HG02943 (cell line): ENCODE results near the gene SUGT1.
"Not testable (repeated sequence)": the region's sequence is repeated elsewhere in the genome, so short reads cannot be mapped to it uniquely, and the experiment has no call there.

Experiments
- ATAC-seq: cut with Tn5 transposase; IDR thresholded peaks from one replicate; pipeline ENCODE4 v1.9.1; 2021; ENCODE audit warnings: mild to moderate bottlenecking, low read depth, moderate library complexity; ENCODE audit not compliant: unreplicated experiment

SUGT1 gene

GRCh38 chr13:52652196-52652979 lies at the start of gene SUGT1:
Gene SUGT1, plus strand, starts transcription at chr13:52652836. Its CDS starts 85 bp downstream, at chr13:52652921.
- peak; percentile 96 for ATAC-seq

DNA sequence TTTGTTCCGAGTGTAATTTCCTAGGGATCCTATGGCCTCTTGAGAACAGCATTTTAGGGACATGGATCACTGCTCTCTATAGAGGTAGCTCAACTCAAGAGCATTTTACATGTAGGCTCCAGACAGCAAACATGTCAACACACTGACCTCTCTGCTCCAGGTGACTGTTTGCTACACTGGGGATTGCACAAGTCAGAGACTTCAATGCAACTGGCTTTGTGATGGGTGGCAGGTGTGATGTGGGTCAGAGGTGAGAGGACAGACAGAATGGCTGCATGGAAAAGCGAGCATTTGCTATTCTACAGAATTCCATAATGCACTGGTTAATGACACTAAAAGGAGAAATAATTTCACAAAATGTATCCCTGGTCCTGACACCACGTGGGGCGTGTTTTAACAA lies 49.3 kb upstream of the SUGT1 start:
- not testable (repeated sequence) for ATAC-seq

DNA sequence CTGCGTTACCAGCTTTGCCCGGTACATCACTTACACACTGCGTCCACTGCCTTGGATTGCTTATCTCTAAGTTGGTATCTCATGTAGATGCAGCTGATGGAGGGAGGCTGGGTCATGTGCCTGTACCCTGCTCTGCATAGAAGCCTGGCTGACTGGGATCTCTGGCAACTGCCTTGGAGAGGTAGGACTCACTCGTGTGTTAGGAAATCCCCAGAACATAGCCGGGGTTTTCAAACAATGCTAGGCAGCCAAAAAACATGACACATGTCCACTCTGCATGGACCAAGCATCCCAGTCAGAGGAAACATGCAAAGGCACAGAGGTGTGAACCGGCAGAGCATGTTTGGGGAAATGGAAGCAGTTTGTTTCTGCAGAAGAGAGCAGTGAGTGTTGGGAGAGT lies 46.5 kb upstream of the SUGT1 start:
- not testable (repeated sequence) for ATAC-seq

GRCh38 chr13:52606795-52607194 lies 45.8 kb upstream of the SUGT1 start:
- not testable (repeated sequence) for ATAC-seq

- not testable (repeated sequence) for ATAC-seq
Observed at GRCh38 chr13:52608184-52608583, 44.5 kb upstream of the SUGT1 start.

GRCh38 chr13:52609013-52609606 lies 43.5 kb upstream of the SUGT1 start:
- ATAC-seq = not testable (repeated sequence)

GRCh38 chr13:52610158-52610557 lies 42.5 kb upstream of the SUGT1 start:
- ATAC-seq = not testable (repeated sequence)

DNA sequence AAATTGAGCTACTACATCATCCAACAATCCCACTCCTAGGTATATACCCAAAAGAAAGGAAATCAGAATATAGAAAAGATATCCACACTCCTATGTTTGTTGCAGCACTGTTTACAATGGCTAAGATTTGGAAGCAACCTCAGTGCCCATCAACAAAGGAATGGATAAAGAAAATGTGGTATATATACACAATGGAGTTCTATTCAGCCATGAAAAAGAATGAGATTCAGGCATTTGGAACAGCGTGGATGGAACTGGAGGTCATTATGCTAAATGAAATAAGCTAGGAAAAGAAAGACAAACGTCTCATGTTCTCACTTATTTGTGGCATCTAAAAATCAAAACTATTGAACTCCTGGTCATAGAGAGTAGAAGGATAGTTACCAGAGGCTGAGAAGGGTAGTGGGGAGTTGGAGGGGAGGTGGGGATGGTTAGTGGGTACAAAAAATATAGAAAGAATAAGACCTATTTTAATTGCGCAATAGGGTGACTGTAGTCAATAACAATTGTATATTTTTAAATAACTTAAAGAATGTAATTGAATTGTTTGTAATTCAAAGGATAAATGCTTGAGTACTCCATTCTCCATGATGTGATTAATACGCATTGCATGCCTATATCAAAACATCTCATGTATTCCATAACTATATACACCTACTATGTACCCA lies 37.4 kb upstream of the SUGT1 start:
- ATAC-seq = no peak

DNA sequence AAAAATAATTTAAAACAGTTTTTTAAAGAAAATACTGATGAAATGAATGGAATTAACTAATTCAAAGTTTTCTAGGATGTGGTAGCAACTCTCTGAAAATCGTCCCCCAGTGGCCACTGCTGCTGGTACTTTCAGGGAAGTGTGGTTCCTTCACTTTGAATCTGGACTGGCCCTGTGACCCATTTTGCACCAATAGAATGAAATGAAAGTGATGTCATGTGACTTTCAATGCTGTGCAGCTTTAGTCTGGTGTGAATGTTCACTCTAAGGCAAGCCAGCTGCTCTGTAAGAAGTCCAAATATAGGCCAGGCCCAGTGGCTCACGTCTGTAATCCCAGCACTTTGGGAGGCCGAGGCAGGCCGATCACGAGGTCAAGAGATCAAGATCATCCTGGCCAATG lies 36.8 kb upstream of the SUGT1 start:
- ATAC-seq = no peak

- ATAC-seq = peak; percentile 98
Observed at GRCh38 chr13:52617070-52618060, 35.3 kb upstream of the SUGT1 start.

DNA sequence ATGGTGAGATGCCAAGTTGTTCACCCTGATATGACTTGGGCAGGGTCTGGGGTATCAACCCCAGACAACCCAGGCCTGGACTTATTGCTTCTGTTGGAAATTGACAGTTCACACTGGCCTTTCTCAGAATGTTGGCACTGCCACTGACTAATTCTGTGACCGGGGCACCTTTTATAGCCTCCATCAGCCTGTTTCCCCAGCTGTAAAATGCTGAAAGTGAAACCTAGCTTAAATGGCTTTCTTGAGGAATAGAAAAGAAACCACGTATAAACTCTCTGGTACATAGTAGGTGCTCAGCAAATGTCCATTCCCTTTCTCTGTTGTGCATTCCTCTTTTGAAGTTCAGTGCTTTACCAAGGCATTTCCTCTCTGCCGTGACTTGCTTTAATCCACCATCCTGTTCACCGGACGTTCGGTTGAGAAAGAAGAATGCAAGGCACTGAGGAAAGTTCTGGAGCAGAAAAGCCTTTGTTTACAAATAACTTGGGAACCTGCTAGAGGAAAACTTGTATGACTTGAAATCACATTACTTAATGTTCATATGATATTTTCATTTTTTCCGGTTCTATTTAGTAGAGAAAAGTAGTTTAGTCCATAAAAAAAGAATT lies 21.4 kb upstream of the SUGT1 start:
- ATAC-seq = not testable (repeated sequence)

GRCh38 chr13:52638666-52639328 lies 13.8 kb upstream of the SUGT1 start:
- no peak for ATAC-seq

- no peak for ATAC-seq
Observed at GRCh38 chr13:52642131-52642530, 10.5 kb upstream of the SUGT1 start, which contains the start of gene HNRNPA1L2. Gene HNRNPA1L2, plus strand, starts transcription at chr13:52642431. Its CDS starts 62 bp downstream, at chr13:52642493.

DNA sequence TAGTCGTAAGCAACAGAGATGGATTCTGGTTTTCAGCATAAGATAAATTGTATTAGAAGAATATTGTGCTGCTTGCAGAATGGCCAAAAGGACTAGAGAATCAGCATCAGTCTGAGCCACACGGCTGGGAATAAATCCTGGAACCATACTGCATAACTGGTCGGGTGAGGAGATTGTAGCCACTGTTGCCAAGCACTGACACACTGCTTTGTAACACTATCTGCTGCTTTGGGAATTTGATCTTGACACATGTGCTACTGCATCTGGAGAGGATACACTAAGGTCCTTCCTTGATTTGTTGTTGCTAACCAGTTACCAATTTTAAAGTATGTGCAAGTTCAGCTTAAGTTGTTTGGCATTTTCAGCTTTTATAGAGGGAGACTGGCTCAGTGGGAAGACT lies 8.5 kb upstream of the SUGT1 start:
- ATAC-seq = no peak

DNA sequence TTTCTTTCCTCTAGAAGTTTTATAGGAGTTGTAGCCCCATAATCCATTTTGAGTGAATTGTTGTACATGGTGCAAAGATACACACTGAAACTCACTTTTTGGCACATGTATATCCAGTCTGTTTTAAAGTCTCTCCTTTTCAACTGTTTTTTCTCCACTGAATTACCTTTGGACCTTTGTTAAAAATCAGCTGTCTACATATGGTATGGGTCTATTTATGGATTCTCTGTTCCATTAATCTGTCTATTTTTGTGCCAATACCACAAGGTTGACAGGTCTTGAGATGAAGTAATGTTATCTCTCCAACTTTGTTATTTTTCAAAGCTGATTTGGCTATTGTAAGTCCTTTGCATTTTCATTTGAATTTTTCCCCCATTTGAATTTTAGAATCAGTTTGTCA lies 5.7 kb upstream of the SUGT1 start:
- ATAC-seq = no peak

GRCh38 chr13:52650731-52651130 lies 1.9 kb upstream of the SUGT1 start:
- no peak for ATAC-seq

DNA sequence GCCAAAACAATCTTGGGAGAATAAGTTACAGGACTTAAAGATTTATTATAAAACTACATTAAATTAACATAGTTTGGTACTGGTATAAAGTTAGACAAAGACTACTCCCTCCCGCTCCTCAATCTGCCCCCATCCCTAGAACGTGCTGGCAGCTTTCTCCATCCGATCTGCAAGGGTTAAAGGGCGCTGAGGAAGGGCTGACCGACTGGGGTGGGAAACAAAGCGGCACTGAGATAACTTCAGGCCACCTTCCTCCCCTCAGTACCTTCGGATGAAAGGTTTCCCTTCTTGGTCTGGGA lies 790 bp upstream of the SUGT1 start:
- peak; percentile 18 for ATAC-seq

DNA sequence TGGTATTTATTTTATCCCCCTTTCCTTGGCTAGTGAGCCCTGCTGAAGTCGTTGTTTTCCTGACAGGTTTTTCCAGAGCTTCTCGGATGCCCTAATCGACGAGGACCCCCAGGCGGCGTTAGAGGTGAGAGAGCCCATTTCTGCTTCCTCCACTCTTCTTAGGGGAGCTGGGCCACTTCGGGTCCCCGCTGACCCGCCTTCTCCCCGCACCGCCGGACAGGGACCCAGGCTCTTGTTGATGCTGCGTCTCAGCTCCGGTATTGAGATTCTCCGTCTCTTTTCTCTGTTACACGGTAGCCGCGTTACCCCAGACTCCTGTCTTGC lies 306 bp downstream of the SUGT1 start:
- ATAC-seq = peak; percentile 36

DNA sequence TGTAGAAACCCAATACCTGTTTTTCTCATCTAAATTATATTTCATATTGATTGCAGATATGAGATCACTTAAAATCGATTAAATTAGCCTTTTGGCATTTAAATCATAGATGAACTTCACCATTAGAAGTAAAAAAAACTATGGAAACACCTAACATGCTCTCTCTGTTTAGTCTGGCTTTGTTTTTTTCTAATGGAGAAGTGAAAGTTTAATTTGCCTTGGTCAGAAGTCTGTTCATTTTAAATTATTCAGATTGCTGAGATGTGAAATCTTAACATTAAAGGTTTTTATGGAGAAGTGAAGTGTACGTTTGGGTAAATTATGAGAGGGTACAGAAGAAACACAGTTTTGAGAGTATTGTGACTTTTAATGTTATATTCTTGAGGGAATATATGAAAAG lies 6.7 kb downstream of the SUGT1 start:
- ATAC-seq = no peak

DNA sequence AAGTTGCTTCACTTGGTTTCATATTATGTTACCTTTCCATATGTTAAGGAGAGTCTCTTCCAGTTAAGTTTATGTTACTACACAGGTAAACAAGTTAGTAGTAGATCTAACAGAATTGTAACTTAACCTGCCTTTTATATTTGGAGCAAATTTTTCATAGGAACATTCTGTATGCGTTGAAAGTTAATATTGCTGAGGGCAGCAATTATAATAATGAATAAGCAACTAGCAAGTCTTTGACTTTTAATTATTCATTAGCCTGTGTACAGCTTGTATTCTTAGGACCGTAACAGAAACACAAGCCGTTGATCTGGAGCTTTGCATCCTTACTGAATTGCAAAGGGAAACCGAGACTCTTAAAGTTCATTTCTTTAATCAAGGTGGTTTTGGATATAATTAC lies 11.6 kb downstream of the SUGT1 start:
- no peak for ATAC-seq
